Type B pancreatic cell (in vitro differentiated cells): ENCODE results near the gene NPIPB2. TPM values are rescaled to one million over a fixed set of nuclear protein-coding genes. Genes with fewer than 3 reads are reported as not detected.
"Not testable (repeated sequence)": the region's sequence is repeated elsewhere in the genome, so short reads cannot be mapped to it uniquely, and the experiment has no call there.

Experiments used
- DNase-seq: peaks from one replicate; pipeline ENCODE4 v3.0.0; 2021; ENCODE audit warnings: mixed read lengths; ENCODE audit not compliant: unreplicated experiment; ENCODE audit errors: extremely low spot score
- H3K27ac Mint-ChIP-seq: 2 replicates; pipeline ENCODE4 v1.8.0; 2021; ENCODE audit warnings: mild to moderate bottlenecking, mixed read lengths
- H3K27me3 Mint-ChIP-seq: 2 replicates; pipeline ENCODE4 v1.8.0; 2021; ENCODE audit warnings: mixed read lengths
- H3K36me3 Mint-ChIP-seq: 2 replicates; pipeline ENCODE4 v1.8.0; 2021; ENCODE audit warnings: mixed read lengths
- H3K4me1 Mint-ChIP-seq: one replicate; pipeline ENCODE4 v1.8.0; 2021; ENCODE audit warnings: mixed read lengths; ENCODE audit not compliant: unreplicated experiment
- H3K4me3 Mint-ChIP-seq: 2 replicates; pipeline ENCODE4 v1.8.0; 2021; ENCODE audit warnings: mild to moderate bottlenecking, mixed read lengths
- H3K9me3 Mint-ChIP-seq: 2 replicates; pipeline ENCODE4 v1.8.0; 2021; ENCODE audit warnings: mixed read lengths
- total RNA-seq: library from RNA; stranded (reverse); gene quantifications from 2 replicates; pipeline ENCODE4 v1.2.1, GENCODE V29; 2021; ENCODE audit warnings: low replicate concordance
- TF ChIP-seq, protein P1 (sequence below): fragments of 200-600 bp; sonication (generic); conservative IDR thresholded peaks from 2 replicates; pipeline ENCODE4 v1.5.0; 2021; ENCODE audit warnings: antibody characterized with exemption, mild to moderate bottlenecking

The NPIPB2 gene
- total RNA-seq, 1 donor from 2014 or later = 13.4 TPM

DNA sequence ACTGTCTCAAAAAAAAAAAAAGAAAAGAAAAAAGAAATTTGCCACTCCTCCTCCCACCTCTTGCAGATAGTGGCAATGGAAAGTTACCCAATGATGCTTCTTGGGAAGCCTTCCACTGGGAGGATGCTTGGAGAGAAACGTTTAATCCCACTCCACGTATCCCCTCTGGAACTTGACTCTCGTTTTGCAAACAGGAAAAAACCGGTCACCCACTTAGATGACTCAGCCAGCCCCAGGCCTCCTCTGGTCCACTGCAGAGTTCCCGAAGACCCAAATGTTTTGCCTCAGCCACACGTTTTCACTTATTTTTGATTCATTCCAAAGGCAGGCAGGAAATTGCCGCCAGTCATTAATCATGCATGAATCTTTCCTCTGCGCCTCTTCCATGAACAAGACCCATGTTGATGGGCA, 13.9 kb upstream of the NPIPB2 start:
- Mint-ChIP-seq H3K4me3 (peak overlapping the region; percentile 18), H3K4me1 (peaks cover 6% of the 10 kb centered on the region), H3K27me3 (no peaks in the 10 kb centered on the region), H3K27ac (peak overlapping the region; percentile 63), H3K36me3 (peaks cover 4% of the 10 kb centered on the region), H3K9me3 (no peaks in the 10 kb centered on the region)
- no peak for DNase-seq
- TF ChIP-seq, protein P1, sequence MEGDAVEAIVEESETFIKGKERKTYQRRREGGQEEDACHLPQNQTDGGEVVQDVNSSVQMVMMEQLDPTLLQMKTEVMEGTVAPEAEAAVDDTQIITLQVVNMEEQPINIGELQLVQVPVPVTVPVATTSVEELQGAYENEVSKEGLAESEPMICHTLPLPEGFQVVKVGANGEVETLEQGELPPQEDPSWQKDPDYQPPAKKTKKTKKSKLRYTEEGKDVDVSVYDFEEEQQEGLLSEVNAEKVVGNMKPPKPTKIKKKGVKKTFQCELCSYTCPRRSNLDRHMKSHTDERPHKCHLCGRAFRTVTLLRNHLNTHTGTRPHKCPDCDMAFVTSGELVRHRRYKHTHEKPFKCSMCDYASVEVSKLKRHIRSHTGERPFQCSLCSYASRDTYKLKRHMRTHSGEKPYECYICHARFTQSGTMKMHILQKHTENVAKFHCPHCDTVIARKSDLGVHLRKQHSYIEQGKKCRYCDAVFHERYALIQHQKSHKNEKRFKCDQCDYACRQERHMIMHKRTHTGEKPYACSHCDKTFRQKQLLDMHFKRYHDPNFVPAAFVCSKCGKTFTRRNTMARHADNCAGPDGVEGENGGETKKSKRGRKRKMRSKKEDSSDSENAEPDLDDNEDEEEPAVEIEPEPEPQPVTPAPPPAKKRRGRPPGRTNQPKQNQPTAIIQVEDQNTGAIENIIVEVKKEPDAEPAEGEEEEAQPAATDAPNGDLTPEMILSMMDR = no peak

DNA sequence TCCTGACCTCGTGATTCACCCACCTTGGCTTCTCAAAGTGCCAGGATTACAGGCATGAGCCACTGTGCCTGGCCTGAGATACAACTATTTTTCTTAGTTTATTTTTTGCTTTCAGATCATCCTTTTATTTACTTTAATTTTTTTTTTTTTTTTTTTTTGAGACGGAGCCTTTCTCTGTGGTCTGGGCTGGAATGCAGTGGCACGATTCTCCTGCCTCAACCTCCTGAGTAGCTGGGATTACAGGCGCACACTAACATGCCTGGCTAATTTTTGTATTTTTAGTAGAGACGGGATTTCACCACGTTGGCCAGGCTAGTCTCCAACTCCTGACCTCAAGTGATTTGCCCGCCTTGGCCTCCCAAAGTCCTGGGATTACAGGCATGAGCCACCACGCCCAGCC, 11.7 kb upstream of the NPIPB2 start:
- H3K4me3 Mint-ChIP-seq, DNase-seq, H3K27me3 Mint-ChIP-seq, H3K27ac Mint-ChIP-seq, H3K4me1 Mint-ChIP-seq, H3K9me3 Mint-ChIP-seq, H3K36me3 Mint-ChIP-seq: not testable (repeated sequence)

DNA sequence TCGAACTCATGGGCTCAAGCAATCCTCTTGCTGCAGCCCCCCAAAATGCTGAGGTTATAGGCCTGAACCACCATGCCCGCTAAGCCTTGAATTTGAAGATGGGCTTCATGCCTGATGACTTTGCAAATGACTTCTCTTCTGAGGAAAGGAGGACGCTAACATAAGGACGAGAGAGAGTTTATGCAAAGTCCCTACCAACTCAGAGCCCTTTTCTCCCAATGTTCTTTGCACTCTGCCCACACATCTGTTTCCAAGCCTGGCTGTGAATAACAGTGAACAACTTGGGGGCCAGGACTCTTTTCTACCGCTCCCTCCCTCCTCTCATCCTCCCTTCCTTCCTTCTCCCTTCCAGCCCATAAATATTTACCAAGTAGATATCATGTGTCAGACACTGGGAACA, 8.5 kb upstream of the NPIPB2 start:
- no peak overlapping the region for H3K27ac Mint-ChIP-seq
- no peak for DNase-seq
- H3K36me3 Mint-ChIP-seq = no peaks in the 10 kb centered on the region
- TF ChIP-seq, protein P1 = no peak
- H3K27me3 Mint-ChIP-seq = no peaks in the 10 kb centered on the region
- H3K9me3 Mint-ChIP-seq = no peaks in the 10 kb centered on the region
- no peak overlapping the region for H3K4me3 Mint-ChIP-seq
- H3K4me1 Mint-ChIP-seq = no peaks in the 10 kb centered on the region

DNA sequence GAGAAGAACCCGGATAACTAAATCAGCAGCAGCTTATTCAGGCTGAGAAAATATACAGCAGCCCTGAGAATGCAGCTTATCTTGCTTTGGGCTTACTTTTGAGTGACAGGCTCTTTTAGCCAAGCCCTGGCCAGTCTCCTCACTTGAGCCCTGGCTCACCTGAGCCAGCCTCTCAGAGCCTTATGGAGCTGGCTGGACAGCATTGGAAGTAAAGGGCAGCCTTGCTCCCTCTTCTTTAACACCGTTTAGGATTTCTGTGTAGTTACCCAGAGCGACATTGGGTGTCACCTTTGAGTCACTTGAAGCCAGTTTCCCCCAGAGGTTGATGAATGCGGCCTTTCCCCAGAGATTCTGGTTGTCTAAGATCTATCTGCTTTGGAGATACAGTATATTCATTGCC, 7.7 kb upstream of the NPIPB2 start:
- Mint-ChIP-seq H3K36me3 (no peaks in the 10 kb centered on the region), H3K27me3 (no peaks in the 10 kb centered on the region), H3K9me3 (no peaks in the 10 kb centered on the region), H3K4me3 (no peak overlapping the region), H3K4me1 (no peaks in the 10 kb centered on the region), H3K27ac (no peak overlapping the region)
- DNase-seq = no peak
- TF ChIP-seq, protein P1 = peak; percentile 62

DNA sequence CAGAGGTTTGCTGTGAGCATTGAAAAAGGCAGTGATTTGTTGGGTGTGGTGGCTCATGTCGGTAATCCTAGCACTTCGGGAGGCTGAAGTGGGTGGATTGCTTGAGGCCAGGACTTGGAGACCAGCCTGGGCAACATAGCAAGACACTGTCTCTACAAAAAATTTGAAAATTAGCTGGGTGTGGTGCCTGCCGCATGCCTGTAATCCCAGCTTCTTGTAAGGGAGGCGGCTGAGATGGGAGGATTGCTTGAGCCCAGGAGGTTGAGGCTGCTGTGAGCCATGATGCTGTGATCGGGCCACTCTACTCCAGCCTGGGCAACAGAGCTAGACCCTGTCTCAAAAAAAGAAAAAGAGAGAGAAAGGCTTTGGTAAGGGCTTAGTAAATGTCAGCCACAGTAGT, 7.0 kb upstream of the NPIPB2 start:
- Mint-ChIP-seq H3K36me3 (no peaks in the 10 kb centered on the region), H3K9me3 (no peaks in the 10 kb centered on the region), H3K27ac (no peak overlapping the region), H3K4me3 (no peak overlapping the region), H3K4me1 (no peaks in the 10 kb centered on the region), H3K27me3 (no peaks in the 10 kb centered on the region)
- TF ChIP-seq, protein P1 = no peak
- DNase-seq = no peak

DNA sequence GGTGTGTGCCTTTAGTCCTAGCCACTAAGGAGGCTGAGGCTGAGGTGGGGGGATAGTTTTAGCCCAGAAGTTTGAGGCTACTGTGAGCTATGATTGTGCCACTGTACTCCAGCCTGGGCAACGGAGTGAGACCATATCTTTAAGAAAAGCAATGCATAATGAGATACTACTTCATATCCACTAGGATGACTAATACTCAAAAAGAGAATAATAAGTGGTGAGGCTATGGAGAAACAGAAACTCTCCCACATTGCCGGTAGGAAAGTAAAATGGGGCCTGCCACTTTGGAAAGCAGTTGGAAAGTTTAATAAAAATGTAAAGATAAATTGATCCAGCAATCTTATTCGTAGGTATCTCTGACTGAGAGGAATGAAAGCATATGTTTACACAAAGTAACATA, 4.6 kb upstream of the NPIPB2 start:
- Mint-ChIP-seq H3K4me1 (no peaks in the 10 kb centered on the region), H3K36me3 (no peaks in the 10 kb centered on the region), H3K27ac (no peak overlapping the region), H3K4me3 (no peak overlapping the region), H3K9me3 (no peaks in the 10 kb centered on the region), H3K27me3 (no peaks in the 10 kb centered on the region)
- TF ChIP-seq, protein P1 = no peak
- DNase-seq = no peak

DNA sequence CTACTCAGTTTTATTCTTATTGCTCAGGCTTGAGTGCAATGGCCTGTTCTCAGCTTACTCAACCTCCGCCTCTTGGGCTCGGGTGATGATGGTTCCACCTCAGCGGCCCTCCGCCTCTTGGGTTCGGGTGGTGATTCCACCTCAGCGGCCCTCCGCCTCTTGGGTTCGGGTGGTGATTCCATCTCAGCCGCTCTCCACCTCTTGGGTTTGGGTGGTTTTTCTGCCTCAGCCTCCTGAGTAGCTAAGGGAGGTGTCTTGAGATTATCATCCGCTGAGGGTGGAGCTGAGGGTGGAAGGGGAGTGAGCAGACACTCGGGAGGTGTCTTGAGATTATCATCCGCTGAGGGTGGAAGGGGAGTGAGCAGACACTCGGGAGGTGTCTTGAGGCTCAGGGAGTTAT, 14.5 kb downstream of the NPIPB2 start:
- H3K4me3 Mint-ChIP-seq, DNase-seq, H3K27me3 Mint-ChIP-seq, H3K36me3 Mint-ChIP-seq, H3K4me1 Mint-ChIP-seq, H3K27ac Mint-ChIP-seq, H3K9me3 Mint-ChIP-seq: not testable (repeated sequence)

DNA sequence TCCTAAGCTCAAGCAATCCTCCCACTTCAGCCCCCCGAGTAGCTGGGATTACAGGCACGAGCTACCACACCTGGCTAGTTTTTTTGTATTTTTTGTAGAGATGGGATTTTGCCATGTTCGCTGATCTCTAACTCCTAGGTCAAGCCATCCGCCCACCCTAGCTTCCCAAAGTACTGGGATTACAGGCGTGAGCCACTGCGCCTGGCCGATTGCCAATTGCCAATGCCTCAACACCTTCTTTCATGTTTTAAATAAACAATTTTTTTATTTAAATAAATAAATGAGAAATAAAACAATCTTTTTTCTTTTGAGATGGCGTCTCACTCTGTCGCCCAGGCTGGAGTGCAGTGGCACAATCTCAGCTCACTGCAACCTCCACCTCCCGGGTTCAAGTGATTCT, 17.8 kb downstream of the NPIPB2 start:
- H3K27me3 Mint-ChIP-seq, H3K36me3 Mint-ChIP-seq, H3K9me3 Mint-ChIP-seq, DNase-seq, H3K4me1 Mint-ChIP-seq, H3K27ac Mint-ChIP-seq, H3K4me3 Mint-ChIP-seq: not testable (repeated sequence)
